Liver (tissue), 3 donors: ENCODE results near the gene FOXB1.

ENCODE experiments used
- ATF3 ChIP-seq: IDR thresholded peaks from 2 replicates; pipeline ENCODE4 v1.6.1; 2016; ENCODE audit warnings: antibody characterized with exemption
- CTCF ChIP-seq: fragments of 150-350 bp; IDR thresholded peaks from 2 replicates; pipeline ENCODE4 v1.5.1; 2017; ENCODE audit warnings: improper control_type of control experiment, low read depth, low read length; ENCODE audit not compliant: missing input control
- JUND ChIP-seq, 2 donors: IDR thresholded peaks; 2 replicates each; pipeline ENCODE4 v1.6.1; 2016; ENCODE audit warnings: antibody characterized with exemption in 2 of 2
- MAX ChIP-seq: IDR thresholded peaks from 2 replicates; pipeline ENCODE4 v1.6.1; 2016; ENCODE audit warnings: antibody characterized with exemption
- RAD21 ChIP-seq, 2 donors: IDR thresholded peaks; 2 replicates each; pipeline ENCODE4 v1.6.1; 2016; ENCODE audit warnings: antibody characterized with exemption in 2 of 2, mild to moderate bottlenecking in 2 of 2
- SP1 ChIP-seq: IDR thresholded peaks from 2 replicates; pipeline ENCODE4 v1.6.1; 2018; ENCODE audit warnings: antibody characterized with exemption, mild to moderate bottlenecking
- ZBTB33 ChIP-seq: IDR thresholded peaks from 2 replicates; pipeline ENCODE4 v1.6.1; 2016; ENCODE audit warnings: antibody characterized with exemption
- donor health status: healthy.
- donor health status: healthy.

GRCh38 chr15:60044636-60045270, 40.6 kb downstream of the FOXB1 start:
- TF ChIP-seq CTCF (no peak), SP1 (no peak), ZBTB33 (no peak), RAD21 (IDR thresholded peaks at IDR 0.05) (no peak), JUND (IDR thresholded peaks at IDR 0.05) (no peak), ATF3 (no peak), MAX (no peak)
